ENCODE results near the gene VCL. TPM values are rescaled to one million over a fixed set of nuclear protein-coding genes. Genes with fewer than 3 reads are reported as not detected.

The VCL gene
- total RNA-seq, 2 donors from 2014 or later = 109 to 214 TPM

GRCh38 chr10:74044419-74044818 is 46.5 kb downstream of the VCL start:
- no peaks in the 10 kb centered on the region for H3K9me3 Mint-ChIP-seq
- Histone ChIP-seq H3K4me1 (ENCODE audit: control insufficient read depth, insufficient read depth, low read length) (no peaks in the 10 kb centered on the region), H3K27ac (ENCODE audit: low read depth, low read length) (no peak overlapping the region), H3K4me3 (ENCODE audit: low read length) (no peak overlapping the region), H3K9ac (ENCODE audit: extremely low read depth, low read length, poor library complexity, severe bottlenecking) (no peak overlapping the region), H3K36me3 (ENCODE audit: control insufficient read depth, insufficient read depth, low read length) (peaks cover 81% of the 10 kb centered on the region), H3K27me3 (ENCODE audit: control insufficient read depth, insufficient read depth, low read length, poor library complexity, severe bottlenecking) (no peaks in the 10 kb centered on the region), H3K9me3 (ENCODE audit: control insufficient read depth, low read length) (peaks cover 4% of the 10 kb centered on the region)
- H3K27ac Mint-ChIP-seq = no peak overlapping the region
- H3K36me3 Mint-ChIP-seq (ENCODE audit: low read depth) = peaks cover 39% of the 10 kb centered on the region
- no peak for DNase-seq
- H3K4me3 Mint-ChIP-seq = no peak overlapping the region
- H3K4me1 Mint-ChIP-seq = no peaks in the 10 kb centered on the region
- TF ChIP-seq, protein P1, sequence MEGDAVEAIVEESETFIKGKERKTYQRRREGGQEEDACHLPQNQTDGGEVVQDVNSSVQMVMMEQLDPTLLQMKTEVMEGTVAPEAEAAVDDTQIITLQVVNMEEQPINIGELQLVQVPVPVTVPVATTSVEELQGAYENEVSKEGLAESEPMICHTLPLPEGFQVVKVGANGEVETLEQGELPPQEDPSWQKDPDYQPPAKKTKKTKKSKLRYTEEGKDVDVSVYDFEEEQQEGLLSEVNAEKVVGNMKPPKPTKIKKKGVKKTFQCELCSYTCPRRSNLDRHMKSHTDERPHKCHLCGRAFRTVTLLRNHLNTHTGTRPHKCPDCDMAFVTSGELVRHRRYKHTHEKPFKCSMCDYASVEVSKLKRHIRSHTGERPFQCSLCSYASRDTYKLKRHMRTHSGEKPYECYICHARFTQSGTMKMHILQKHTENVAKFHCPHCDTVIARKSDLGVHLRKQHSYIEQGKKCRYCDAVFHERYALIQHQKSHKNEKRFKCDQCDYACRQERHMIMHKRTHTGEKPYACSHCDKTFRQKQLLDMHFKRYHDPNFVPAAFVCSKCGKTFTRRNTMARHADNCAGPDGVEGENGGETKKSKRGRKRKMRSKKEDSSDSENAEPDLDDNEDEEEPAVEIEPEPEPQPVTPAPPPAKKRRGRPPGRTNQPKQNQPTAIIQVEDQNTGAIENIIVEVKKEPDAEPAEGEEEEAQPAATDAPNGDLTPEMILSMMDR (conservative IDR thresholded peaks at IDR 0.05) = no peak
- 97% methylated on average over 2 of the region's 2 CpGs; no CpG with 5 or more reads in 1 of the 2 experiments for WGBS, 2 experiments (ENCODE audit: insufficient coverage in 1 of 2, insufficient read length in 1 of 2)
- no peaks in the 10 kb centered on the region for H3K27me3 Mint-ChIP-seq (ENCODE audit: insufficient read depth)

GRCh38 chr10:74047304-74047703 is 49.4 kb downstream of the VCL start:
- Histone ChIP-seq H3K4me3 (ENCODE audit: low read length) (no peak overlapping the region), H3K9ac (ENCODE audit: extremely low read depth, low read length, poor library complexity, severe bottlenecking) (no peak overlapping the region), H3K27ac (ENCODE audit: low read depth, low read length) (no peak overlapping the region), H3K36me3 (ENCODE audit: control insufficient read depth, insufficient read depth, low read length) (peaks cover 78% of the 10 kb centered on the region), H3K27me3 (ENCODE audit: control insufficient read depth, insufficient read depth, low read length, poor library complexity, severe bottlenecking) (no peaks in the 10 kb centered on the region), H3K4me1 (ENCODE audit: control insufficient read depth, insufficient read depth, low read length) (no peaks in the 10 kb centered on the region), H3K9me3 (ENCODE audit: control insufficient read depth, low read length) (peaks cover 4% of the 10 kb centered on the region)
- TF ChIP-seq, protein P1 (conservative IDR thresholded peaks at IDR 0.05) = no peak
- no peaks in the 10 kb centered on the region for H3K27me3 Mint-ChIP-seq (ENCODE audit: insufficient read depth)
- H3K36me3 Mint-ChIP-seq (ENCODE audit: low read depth) = peaks cover 35% of the 10 kb centered on the region
- 93 to 100% methylated on average over 1 to 2 of the region's 2 CpGs for WGBS, 2 experiments (ENCODE audit: insufficient coverage in 1 of 2, insufficient read length in 1 of 2)
- no peak overlapping the region for H3K4me3 Mint-ChIP-seq
- no peaks in the 10 kb centered on the region for H3K9me3 Mint-ChIP-seq
- no peaks in the 10 kb centered on the region for H3K4me1 Mint-ChIP-seq
- DNase-seq = no peak
- no peak overlapping the region for H3K27ac Mint-ChIP-seq

DNA sequence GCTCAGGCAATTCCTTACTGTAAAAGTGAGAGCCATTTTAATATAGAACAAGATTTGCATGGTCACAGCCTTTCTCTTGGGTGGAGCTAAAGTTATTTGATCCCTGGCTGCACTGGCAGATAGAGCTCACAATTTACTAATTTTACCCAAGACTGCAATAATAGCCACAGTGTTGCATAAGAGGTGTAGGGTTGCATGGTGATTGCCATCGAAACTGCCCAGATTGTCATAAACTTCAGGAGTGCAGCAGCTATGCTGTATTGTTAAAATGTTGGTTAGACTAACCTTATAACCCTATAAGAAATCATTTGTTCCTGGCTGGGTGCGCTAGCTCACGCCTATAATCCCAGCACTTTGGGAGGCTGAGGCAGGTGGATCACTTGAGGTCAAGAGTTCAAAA is 50.0 kb downstream of the VCL start:
- DNase-seq = peak; percentile 31
- Histone ChIP-seq H3K36me3 (ENCODE audit: control insufficient read depth, insufficient read depth, low read length) (peaks cover 73% of the 10 kb centered on the region), H3K27me3 (ENCODE audit: control insufficient read depth, insufficient read depth, low read length, poor library complexity, severe bottlenecking) (no peaks in the 10 kb centered on the region), H3K9me3 (ENCODE audit: control insufficient read depth, low read length) (peaks cover 4% of the 10 kb centered on the region), H3K4me1 (ENCODE audit: control insufficient read depth, insufficient read depth, low read length) (no peaks in the 10 kb centered on the region), H3K9ac (ENCODE audit: extremely low read depth, low read length, poor library complexity, severe bottlenecking) (no peak overlapping the region), H3K4me3 (ENCODE audit: low read length) (no peak overlapping the region), H3K27ac (ENCODE audit: low read depth, low read length) (no peak overlapping the region)
- H3K27me3 Mint-ChIP-seq (ENCODE audit: insufficient read depth) = no peaks in the 10 kb centered on the region
- 96% methylated on average over 3 of the region's 3 CpGs; no CpG with 5 or more reads in 1 of the 2 experiments for WGBS, 2 experiments (ENCODE audit: insufficient coverage in 1 of 2, insufficient read length in 1 of 2)
- H3K9me3 Mint-ChIP-seq = no peaks in the 10 kb centered on the region
- no peak overlapping the region for H3K4me3 Mint-ChIP-seq
- no peak overlapping the region for H3K27ac Mint-ChIP-seq
- TF ChIP-seq, protein P1 (conservative IDR thresholded peaks at IDR 0.05) = no peak
- H3K4me1 Mint-ChIP-seq = no peaks in the 10 kb centered on the region
- H3K36me3 Mint-ChIP-seq (ENCODE audit: low read depth) = peaks cover 35% of the 10 kb centered on the region
